GM21825 (cell line): ENCODE measurements around the gene DPP9.

Source experiments
- ATAC-seq: cut with Tn5 transposase; IDR thresholded peaks from one replicate; pipeline ENCODE4 v1.9.1; 2021; ENCODE audit warnings: mild to moderate bottlenecking, moderate library complexity; ENCODE audit not compliant: unreplicated experiment

The DPP9 gene

DNA sequence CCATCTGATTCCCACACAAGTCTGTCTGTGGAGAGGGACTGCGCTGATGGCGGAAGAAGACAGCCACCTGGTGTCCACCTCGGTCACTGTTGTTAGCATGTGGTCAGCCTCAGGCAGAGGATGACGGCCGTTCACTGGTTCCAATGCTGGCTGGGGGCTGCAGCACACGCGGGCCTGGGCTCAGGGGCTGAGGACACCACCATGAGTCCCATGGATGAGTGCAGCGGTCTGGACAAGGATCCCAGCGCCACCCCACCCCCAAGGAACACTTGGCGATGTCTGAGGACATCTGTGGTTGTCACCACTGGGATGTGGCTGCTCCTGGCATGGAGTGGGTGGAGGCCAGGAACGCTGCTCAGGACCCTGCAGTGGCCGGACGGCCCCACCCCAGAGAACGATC lies 10.9 kb downstream of the DPP9 start:
- no peak for ATAC-seq

DNA sequence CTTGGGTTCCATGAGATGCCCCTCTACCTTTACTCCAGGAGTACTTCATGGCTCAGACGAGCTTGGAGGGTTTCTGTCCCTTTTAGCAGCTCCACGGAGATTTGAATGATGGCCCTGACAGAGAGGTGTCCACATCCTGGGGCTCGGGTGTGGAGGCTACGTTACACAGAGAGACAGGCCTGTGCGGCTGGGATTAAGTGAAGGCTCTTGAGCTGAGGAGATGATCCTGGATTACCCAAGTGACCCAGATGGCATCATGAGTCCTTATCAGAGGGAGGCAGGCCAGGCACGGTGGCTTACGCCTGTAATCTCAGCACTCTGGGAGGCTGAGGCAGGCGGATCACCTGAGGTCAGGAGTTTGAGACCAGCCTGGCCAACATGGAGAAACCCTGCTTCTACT lies 12.4 kb downstream of the DPP9 start:
- no peak for ATAC-seq

DNA sequence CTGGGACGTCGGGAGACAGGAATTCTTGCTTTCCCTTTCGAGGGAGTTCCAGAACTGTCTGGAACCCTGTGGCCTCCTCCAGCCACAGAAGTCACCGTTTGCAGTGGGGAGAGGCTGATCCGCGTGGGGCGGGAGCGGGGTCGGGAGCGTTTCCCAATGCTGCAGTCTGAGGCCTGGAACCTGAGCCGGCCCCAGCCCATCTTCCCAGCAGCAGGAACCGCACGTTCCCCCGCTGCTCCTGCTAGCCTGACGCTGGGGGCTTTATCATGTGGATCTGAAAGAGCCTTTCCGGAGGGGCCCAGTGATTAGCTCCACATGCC lies 13.4 kb downstream of the DPP9 start:
- ATAC-seq, result no peak

DNA sequence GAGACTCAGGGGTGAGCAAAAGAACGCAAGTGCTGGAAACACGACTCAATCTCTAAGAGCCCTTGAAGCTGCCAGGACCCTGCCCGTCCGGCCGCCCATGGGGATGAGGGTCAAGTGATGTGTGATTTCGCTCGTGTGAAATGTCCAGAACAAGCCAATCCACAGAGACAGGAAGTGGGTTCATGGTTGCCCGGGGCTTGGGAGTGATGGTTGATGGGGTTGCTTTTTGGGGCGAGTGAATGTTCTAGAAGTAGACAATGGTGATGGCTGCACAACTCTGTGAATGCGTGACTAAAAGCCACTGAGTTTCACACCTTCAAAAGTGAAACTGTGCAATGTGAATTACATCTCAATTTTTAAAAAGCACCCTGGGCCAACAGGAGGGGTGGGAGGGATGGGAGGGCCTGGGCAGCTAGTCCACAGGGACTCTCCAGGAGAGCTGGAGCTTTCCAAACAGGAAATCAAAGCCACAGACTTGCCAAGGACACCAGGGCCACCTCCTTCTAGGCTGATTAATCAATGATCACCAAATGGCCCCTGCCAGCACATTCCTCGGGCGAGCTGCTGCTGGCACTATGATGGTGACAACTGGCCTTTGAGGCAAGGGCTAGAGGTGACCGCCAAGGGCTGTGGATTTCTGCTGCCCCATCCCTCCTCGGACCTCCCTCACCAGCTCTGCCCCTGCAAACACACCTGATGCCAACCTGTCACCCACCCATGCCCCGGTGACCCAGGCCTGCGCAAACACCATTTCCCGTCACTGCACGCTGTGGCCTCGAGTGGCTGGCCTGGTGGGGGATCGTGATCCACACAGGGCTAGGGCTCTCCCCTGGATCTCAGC lies 14.0 kb downstream of the DPP9 start:
- ATAC-seq, result no peak

DNA sequence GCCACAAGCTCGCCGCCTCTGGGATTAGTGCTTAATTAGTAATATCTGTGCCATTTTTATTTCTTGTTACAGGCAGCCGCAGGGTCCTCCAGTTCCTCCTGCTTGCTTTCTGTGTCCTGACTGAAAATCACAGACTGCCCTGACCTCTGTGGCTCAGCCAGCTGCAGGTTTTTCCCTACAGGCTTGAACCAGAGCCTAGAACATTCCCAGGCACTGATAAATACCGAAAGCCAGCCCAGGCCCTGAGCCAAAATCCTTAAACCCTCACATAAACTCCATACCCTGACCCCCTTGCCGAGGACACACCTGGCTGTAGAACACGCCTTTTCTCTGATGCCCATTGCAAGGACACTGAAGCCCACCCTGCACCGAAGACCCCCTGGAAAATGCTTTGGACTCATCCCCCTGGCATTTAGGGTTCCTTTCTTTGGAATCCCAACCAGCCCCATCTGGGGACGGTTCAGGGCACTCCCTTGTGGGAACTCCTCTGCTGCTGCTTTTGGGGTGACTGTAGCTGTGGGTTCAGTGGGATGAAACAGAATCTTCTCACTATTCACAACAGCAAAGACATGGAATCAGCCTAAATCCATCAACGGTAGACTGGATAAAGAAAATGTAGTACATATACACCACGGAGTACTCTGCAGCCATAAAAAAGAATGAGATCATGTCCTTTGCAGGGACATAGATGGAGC lies 15.5 kb downstream of the DPP9 start:
- ATAC-seq, result no peak

DNA sequence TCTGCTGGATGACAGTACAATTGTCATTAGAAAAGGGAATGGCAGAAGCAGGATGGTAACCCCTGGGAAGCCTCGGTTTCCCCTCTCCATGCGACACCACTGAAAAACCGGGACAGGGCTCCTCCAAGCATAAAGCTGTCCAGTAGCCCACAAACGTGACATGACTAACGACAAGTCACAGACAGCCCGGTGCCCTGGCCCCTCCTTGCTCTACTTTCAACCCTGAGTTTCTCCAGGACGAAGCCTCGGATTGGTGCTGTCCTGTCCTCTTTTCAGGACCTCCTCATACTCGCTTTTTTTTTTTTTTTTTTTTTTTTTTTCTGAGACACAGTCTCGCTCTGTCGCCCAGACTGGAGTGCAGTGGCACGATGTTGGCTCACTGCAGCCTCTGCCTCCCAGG lies 16.3 kb downstream of the DPP9 start:
- ATAC-seq, result no peak

DNA sequence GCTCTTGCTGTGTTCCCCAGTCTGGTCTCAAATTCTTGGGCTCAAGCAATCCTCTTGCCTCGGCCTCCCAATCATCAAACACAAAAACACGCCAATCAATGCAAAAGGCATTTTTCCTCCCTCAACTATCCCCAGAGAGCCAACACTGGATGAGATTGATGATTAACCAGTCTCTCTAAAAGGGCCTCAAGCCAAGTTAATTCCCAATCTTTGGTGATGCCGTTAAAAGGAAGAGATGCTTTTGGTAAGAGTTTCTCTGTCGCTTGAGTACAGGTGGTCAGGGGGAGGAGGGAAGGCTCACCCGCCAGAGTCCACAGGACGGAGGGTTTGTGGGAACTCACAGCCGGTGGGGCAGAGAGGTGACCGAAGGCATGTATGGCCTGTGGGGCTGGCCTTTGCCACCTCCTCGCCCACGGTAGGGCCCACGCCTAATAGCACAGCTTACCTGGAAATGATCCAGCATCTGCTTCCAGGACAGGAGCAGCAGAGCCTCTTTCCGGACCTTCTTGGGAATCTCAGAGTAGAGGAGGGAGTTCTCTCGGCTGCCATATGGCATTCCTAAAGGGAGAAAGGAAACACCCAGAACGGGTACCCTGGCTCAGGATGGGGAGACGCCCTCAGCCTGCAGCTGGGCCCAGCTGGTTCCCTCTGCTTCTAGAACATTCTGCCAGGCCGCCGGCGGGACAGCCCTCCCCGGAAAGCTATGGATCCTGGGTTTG lies 18.1 kb downstream of the DPP9 start:
- no peak for ATAC-seq

DNA sequence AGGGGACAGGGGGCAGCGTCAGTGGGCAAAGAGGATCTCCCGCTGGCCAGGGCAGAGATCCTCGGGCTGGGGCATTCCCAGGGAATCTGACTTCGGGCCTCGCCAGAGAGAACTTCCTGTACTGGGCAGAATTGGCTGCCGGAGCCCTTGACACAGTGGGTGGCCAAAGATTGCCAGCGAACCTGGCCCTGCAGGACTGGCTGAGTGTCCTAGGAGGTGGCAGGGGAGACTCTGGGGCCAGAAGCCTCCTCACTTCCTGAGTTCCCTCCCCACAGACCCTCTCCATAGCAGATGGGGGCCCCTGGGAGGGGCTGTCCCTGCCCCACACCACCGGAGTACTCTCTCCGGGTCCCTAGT lies 19.3 kb downstream of the DPP9 start:
- ATAC-seq, result no peak

DNA sequence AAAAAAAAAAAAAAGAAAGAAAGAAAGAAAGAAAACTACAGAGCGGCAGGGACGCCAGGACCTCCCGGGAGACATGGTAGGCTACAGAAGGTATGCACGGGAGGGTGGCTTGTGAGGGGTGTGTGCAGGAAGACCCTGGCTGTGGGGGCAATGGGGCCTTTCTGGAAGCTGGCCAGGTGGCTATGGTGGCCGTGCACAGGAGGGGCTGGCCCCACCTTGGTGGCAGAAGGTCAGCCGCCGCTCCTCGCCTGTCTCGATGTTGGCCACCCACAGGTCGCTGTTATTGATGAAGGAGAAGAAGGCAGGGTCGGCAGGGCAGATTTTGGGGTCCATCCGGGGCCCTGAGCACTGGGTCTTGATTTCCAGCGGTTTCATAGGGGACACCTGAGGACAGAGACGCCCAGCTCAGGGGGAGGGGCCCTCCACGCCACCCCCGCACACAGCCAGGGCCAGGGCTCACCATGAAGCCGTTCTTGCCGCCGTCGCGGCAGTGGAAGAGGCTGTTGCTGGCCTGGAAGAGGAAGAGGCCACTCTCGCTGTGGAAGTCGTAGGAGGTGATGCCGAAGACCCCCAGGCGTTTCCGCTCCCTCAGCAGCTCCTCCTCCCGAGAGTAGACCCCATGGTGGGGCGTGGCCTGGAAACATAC lies 19.8 kb downstream of the DPP9 start:
- ATAC-seq, result no peak

DNA sequence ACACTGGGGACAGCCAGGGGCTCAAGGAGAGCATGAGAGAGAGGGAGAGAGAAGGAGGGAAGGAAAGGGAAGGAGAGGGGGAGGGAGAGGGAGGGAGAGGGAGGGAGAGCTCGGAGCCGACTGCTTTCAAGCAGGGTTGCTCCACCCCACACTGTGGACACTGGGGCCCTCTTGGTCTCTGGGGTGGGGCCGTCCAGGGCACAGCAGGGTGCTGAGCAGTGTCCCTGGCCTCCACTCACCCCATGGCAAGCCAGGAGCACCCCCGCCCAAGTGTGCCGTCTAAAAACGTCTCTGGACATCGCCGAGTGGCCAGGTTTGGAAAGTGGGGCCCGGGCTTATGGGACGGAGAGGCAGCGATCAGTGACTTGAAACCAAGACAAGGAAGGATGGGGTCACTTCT lies 20.9 kb downstream of the DPP9 start:
- ATAC-seq, result no peak

DNA sequence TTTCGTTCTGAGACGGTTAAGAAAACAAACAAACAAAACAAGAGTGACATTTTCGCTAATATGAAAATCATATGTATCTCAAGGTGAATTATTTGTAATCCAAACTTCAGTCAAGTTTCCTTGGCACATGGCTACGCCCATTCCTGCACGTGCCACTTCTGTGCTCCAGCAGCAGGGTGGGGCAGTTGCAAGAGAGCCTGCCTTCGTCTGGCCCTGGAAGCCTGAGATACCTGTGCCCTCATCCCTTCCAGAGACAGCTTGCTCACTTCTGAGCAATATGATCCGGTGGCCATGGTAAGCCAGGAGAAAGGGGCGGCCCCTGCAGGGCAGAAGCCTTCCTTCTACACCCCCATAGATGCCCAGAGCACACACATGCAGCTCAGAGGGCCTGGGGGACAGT lies 22.1 kb downstream of the DPP9 start:
- no peak for ATAC-seq

DNA sequence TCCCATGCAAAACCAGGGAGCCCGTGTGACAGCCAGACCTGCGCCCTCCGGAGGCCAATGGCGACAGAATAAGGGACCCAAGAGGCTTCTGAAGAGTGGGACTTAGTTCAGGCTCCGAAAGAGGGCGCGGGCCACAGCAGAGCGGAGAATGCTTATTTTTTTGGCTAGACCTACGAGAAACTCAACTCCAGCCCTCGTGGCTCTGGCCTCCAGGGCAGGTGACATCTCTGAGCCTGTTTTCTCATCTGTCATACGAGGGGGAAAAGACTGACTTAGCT lies 23.0 kb downstream of the DPP9 start:
- no peak for ATAC-seq

DNA sequence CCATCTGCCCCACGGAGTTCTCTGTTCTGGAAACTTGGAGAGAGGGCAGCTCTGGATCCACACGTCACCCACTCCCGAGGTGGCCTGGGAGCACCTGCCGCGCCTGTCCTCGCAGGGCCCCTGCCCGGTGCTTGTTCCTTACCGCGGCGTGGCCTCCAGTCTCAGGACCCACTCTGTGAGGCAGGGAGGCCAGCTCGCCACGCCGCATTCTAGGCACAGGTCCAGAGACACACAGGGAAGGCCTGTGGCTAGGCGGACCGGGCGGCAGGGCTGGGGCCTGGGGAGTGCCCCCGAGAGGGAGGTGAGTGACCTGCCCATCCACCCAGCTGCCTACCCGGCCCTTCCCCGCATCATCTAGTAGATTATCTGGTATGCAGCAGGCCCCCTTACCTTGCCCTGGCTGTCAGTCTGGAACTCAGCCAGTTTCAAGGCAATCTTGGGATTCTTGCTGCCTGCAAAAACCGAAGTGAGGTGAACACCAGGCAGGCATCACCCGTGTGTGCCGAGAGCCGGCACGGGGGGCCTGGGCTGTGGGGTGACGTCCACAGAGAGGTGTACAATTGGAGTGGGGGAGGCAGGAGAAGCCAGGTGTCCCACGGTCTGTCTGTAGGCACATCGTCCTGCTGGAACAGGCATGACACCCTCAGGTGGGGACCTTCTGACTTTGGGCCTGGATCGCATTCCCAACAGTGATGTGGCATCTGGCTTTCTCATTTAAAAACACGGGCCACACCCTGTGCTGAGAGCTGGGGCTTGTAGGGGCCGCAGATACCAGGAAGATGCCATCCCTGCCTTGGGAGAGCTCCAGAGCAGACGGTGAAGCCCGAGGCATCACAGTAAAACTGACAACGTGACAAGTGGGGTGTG lies 23.6 kb downstream of the DPP9 start:
- ATAC-seq, result no peak

DNA sequence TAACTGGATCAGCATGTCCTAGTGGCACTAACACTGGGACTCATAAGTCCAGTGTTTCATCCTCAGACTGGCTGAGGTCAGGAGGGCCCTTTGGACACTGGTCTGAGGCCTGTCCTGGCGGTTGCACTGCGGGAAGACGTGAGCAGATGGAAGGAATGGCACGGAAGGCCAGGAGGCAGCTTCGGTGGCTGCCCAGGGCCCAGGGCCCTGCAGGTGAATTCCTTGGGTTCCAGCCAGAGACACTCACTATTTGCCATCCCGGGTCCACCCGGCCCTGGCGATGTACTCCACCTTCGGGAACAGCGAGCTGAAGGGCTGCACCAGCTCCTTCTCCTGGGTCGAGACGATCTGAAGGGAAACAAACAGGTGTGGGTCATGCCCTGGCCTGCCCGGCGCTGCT lies 26.3 kb downstream of the DPP9 start:
- ATAC-seq, result no peak

DNA sequence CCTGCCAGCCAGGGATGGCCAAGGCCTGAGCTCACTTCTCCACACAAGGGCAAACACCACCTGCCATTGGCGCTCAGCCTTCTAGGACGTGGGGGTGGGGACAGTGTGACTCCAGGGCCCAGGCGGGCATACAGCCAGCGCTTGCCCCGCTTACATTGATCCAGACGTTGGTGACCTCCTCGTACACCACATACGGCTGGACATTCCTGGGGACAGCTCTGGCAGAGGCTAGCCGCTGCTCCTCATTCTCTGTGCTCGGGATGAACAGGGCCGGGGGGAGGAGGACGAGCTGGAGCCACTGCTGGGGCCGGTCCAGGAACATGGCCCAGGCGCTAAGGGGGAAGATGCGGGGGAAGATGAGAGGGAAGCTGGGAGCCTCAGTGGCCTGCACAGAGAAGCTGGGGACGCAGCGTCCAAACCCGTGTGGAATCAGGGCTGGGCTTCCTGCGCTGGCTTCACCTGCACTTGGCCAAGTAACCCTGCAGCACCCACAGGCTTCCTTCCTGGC lies 28.4 kb downstream of the DPP9 start:
- ATAC-seq, result no peak

DNA sequence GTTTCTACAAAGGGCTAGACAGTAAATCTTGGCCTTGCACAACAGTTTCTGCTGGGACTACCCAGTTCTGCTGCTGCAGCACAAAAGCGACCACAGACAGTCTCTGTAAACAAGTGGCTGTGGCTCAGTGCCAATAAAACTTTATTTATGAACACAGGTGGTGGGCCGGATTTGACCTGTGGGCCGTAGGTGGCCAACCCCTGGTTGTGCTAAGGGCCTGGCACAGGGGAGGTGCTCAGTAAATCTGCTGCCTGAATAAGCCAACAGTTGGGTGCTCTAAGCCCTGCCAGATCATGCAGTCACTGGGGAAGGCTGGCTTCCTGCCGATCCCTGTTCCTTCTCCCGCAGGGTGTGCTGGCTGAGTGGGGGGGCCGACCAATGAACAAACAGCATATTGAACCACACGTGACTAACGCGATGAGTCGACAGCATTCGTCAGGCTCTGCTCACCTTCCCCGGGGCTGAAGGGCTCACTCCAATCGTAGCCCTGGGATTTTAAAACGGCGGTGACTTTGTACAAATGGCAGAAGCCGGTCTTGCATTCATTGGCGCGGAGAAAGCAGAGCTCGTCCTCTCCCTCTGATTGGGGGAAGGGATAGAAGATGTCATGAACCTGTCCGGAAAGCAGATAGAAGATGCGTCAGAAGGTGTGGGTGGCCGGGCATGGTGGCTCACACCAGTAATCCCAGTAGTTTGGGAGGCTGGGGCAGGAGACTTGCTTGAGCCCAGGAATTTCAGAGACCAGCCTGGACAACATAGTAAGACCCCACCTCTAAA lies 29.2 kb downstream of the DPP9 start:
- ATAC-seq, result no peak

DNA sequence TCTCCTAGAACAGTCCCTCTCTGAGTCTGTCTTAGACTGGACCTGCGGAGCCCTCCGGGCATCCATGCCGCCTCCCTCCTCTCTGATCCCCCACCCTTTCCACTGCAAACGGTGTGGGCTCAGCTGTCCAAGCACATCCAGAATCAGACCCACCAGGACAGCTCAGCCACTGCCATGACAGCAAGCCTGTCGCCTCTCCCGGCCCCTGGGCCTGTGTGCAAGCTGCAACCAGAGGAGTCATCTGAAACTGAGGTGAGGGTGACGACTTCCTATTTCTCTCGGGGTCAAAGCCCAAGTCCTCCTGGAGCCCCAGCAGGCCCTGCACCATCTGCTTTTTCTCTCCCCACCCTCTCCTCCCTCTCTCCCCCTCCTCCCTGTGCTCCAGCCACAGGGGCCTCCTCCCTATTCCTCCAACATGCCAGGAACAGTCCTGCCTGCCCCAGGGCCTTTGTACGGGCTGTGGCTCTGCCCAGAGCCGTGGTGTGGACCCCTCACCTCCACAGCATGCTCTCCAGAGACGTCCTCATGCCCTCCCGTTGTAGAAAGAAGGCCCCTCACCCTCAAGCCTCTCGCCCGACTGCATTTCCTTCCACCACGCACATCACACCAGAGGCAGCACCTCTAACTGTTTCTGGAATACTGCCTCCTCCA lies 30.0 kb downstream of the DPP9 start:
- no peak for ATAC-seq

DNA sequence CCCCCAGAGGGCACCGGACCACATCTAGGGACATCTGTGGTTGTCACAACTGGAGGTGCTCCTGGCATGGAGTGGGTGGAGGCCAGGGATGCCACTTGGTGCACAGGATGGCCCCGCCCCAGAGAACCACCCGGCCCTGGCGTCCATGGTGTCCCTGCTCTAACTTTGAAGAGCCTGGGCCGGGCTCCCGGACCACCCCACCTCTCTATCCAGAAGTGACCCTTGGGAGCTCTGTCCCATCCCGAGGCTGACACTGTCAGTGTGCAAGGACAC lies 30.6 kb downstream of the DPP9 start:
- no peak for ATAC-seq

DNA sequence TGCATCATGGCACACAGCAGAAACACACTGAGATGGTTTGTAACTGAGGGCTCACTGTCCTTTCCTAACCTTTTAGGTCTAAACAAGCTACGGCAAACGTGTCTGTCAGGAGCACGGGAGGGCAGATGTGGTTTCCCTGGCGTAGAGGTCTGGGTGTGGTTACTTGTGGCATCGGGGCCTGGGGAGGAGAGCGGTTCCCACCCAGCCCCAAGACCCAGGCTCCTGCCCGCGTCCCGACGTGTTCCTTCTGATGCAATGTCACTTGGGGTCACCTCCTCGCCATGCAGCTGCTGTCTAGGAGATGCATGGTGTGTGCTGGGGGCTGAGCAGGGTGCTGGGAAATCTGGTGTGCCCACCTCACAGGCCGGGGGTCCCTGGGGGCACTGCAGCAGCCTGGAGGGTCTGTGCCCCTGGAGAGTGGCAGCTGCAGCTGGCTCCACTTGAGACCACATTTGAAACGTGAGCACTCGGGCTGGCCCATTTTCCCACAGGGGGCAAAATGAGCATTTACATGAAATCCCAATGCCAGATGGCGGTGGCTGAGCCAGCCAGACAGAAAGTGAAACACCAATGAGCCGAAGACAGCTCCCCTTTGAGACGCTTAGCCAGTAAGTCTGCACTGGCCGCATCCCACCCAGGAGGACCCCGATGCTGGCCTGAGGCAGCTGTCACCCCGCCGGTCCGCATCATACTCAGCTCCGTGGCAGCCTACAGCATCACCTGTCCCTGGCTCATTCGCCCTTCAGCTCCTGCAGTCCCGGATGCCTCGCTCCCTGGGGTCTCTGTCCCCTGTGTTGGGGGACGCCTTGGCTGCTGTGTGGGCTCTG lies 31.2 kb downstream of the DPP9 start:
- ATAC-seq, result no peak
